ENCODE data around the gene KCNMA1.
A peak's percentile ranks its signal among the peaks of the same experiment; 100 is the strongest.

Gene KCNMA1

DNA sequence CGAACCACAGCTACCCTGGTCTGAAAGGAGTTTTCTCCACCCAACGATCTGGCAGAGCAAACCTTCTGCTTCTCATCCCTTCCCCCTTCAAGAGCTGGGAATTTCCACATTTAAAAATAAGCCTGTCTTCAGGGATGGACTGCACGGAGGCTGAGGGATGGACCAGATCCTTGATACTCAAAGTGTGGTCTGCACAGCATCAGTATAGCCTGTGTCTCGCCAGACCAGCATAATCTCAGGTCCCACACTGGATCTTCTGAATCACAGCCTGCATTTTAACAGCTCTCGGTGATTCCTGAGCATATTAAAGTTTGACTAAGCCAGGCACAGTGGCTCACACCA, 7.1 kb downstream of the KCNMA1 start:
- no peak for DNase-seq

DNA sequence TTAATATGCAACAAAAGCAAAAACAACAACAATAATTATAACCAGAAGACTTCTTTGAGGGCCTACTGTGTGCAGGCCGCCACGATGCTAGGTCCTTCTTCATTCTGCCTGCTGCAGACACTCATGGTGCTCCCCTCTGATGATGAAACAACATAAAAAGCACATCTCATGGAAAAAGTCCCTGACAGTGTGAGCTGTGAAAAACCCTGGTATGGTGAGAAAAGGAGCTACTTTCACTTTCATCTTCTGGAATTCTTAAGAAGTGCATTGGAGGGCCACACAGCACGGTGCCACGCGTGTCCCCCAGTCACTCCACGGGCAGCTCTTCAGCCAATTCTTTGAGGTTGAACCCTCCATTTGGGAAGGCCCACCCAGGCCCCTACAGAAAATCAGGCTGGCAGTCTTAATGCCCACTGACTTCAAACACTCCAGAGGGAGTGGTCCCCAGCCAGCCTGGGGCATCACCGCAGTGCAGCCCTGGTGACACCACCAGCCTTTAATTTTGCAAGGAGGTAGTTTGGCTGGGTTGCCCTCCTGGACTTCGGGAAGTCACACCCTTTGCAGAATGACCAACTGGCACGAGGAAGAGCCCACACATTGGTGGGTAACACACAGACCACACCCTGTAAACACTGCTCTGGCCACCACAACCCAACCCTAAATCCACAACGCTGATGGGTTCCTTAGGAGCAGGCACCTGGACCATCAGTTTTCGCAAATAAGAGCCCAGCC, 7.7 kb downstream of the KCNMA1 start:
- no peak for DNase-seq

DNA sequence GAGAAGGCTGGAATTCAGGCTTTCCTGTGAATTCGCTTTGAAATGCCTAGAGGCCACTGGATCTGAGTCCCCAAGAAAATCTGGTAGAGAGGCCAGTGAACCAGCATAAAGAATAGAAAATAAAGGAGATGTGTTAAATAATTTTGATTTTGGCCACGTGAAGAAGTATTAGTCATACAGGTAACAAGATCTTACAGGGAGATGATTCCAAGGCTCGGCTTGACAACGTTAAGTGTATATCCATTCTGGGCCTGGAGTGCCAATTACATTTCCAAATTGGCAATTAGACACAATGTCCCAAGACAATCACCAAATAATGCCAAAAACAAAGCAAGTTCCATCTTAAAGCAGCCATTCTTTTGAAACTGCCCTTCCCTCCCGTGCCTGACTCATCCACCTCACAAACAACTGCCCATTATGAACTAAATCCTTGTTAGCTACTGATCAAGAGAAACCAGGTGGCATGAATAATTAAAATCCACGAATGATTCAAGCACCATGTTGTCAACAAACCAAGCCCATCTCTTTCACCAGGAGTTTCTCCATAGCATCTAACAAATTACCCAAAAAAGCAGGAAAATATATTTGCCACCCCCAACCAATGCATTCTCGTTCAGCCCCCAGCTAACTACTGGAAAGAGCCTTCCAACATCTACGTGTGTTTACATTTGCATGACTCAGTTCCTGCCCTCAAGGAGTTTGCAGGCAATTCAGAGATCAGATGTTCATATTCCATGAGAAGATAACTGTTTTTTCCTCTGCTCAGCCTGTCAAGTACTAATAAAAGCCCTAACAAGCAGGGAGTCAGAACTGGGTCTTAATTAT, 8.5 kb downstream of the KCNMA1 start:
- no peak for DNase-seq

DNA sequence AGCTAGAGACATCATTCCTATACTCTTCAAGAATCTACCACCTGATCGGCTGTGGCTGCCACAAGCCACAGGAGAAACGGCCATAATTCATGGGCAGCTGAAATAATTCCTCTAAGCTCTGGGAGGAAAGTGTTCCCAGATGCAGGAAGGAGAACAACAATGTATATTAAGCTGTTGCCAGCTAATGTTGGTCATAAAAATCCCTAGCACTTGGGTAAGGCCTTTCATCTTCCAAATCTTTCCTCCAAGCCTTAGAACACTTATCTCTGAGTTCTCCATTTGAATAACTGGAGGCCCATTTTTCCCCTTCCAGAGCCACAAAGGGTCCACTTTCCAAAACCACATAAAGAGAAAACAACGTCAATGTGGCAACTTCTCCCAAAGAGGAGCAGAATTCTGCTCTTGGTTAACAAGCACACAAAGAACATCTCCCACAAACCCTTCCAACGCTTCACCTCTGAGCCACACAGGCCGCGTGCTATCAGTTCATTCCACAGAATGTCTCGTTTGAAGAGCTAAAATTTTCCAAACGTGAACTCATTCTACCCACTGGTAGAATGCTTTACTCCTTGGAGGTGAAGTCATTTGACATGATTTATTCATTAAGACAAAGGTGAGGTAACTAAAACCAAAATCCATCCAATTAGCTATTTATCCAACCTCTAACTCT, 11.2 kb downstream of the KCNMA1 start:
- no peak for DNase-seq

DNA sequence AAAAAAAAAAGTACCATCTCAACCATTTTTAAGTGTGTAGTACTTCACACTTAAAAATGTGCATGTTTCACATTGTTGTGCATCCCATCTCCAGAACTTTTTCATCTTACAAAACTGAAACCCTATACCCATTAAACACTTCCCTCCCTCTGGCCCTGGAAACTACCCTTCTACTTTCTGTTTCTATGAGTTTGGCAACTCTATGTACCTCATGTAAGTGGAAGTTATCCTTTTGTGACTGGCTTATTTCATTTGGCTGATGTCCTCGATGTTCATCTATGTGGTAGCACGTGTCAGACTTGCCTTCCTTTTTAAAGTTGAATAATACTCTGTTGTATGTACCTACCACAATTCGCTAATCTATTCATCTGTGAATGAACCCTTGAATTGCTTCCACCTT, 12.2 kb downstream of the KCNMA1 start:
- no peak for DNase-seq

DNA sequence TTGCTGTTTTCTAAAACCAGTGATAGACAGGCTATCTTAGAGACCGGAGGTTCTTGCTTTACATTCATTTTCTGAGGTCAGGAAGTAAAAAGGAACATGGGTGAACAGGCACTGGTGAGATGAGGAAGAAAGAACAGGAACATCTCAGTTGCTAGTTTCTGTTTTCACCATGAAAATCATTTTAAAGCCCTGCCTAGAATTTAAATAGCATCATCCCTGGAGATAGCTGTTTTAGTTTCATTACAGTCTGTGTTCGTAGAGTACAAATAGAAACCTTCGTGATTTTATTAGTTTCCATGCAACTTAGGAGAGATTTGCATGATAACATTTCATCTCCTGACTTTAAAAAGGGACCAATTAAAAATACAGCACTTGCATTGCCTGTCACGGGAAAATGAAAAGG, 14.7 kb downstream of the KCNMA1 start:
- peak; percentile 19 for DNase-seq

DNA sequence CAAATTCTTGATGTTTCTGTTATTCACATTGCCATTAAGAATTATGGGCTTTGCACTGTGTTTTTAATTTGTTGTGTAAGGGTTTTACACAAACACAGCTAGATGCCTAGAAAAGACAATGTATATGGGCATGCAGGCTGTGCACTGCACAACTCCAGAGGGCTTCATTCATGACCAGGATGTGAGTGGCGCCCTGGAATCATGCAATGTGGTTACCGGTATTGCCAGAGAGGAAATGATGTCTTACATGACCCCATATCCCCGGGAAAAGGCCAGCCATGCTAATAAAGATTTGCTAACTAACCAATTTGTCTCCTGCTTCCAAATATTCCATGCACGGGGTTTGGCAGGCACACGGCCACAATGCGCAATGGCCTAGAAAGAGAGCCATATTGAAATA, 16.9 kb downstream of the KCNMA1 start:
- DNase-seq: no peak

DNA sequence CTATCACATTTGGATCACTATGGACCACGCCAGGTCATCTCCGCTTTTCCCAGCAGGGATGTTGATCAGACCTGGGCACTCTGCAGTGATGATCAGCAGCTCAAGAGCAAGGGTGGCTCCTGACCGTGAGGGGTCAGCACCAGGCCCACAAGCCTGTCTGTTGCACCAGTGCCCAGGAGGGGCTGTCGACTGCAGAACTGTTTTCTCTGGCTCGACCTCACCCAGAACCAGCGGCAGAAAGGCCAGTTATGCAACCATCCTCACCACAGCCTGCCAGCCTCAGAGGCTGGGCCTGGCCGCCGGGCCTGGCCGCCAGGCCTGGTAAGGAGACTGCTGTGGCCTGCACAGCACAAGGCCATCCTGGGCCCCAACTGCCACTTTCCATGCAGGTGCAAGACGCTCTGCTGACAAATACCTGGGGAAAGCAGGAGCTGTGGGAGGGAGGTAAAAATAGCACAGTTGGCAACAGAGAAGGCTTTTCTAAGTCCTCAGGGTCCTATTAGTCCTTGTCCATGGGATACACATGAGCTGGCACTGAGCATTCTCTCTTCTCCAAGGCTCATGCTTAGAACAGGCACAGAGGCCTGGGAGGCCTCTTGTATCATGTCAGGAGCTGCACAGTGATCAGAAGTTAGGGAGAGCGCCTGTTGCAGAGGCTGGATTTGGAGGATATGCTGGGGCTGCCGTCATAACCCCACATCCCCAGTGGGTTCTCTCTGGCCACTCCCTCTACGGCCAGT, 17.5 kb downstream of the KCNMA1 start:
- no peak for DNase-seq

DNA sequence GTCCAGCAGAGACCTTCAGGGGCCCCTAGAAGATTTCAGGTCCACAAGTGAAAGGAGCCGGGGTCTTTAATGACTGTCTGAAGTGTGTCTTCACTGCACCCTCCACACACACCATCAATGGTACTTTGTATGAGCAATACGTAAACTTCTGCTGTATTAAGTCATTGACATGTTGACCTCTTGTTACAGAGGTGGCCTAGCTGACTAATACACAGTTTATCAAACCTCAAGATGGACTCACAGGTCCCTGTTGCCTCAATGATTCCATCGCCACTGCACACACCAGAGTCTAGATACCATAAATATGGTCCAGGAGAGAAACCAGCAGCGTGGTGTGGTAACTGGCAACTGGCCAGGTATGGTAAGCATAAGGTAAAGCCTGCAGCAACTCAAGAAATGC, 19.5 kb downstream of the KCNMA1 start:
- DNase-seq: no peak

DNA sequence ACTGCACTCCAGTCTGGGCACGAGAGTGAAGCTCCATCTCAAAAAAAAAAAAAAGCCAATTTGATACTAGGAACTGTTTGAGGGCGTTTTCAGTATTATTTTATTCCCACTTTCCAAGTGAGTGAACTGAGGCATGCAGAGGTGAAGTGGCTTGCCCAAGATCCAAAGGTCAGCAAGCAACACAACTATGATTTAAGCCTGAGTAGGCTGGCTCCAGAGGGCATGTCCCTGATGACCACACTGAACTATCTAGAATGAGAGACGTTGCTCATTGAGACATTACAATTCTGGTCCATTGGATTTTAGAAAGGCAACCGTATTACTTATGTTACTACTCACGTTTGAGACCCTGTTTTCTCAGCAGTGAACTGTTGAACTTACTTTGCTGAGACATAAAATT, 20.8 kb downstream of the KCNMA1 start:
- no peak for DNase-seq

DNA sequence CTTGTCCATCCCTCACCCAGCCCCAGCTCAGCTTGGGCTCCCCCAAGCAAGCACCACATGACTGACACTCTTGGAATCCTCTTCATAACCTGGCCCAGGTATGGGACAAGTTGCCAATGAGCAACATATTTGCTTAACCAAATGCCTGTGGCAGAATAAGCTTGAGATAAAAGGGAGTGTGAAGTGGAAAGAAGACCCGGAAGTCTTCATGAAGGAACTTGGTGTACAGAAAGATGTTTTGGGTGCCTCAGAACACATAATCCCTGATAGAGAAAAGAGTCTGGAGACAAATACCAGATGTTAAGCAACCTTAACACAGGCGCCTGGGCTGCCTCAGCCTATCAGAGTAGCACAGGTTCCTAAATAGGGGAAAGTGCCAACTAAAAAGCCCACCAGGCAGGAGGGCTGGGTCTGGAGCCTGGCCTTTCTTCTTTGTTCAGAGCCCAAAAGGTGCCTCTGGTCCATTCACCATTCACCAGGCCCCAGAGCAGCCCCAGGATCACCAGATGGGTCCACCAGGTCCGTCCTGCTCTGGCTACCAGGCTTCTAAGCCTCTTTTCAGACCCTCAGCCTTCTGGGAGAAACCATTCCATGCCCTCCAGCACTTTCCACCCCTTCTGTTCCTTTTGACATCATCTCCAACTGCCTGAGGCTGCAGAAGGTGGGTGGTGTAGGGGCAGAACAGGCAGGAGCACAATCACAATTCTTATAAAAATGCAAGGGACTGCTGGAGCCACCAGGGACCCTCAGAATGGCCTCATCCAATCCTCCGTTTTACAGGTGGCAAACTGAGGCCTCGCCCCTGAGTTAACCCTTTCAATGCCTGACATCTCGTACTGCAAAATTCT, 22.6 kb downstream of the KCNMA1 start:
- DNase-seq: no peak

DNA sequence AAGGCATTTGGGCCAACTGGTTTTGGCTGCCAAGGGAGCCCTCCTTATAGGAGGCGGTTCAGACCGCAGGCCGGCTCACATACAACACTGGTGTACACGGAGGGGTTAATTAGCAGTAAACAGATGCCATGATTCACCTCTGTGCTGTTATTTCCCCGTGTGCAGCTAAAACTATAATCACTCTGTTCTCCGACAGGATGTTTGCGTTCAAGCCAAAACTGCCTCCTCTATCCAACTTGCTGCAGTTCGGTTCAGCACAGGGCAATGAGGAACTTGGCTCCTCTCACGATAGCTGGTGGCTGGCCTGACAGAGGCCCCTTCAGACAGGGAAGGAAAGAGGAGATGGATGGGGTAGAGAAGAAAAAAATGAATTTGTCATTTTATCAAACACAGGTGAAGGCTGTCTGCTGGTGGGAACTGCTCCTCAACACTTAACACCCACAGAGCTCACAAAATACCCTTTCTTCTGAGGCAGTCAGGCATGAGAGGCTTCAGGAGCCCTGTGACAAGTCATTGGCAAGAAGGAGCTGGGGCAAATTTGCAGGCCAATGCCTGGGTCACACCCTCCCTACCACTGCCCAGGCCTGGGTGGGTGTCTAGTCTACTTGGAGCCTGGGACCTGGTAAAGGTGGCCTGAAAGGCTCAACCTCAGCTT, 24.0 kb downstream of the KCNMA1 start:
- no peak for DNase-seq

DNA sequence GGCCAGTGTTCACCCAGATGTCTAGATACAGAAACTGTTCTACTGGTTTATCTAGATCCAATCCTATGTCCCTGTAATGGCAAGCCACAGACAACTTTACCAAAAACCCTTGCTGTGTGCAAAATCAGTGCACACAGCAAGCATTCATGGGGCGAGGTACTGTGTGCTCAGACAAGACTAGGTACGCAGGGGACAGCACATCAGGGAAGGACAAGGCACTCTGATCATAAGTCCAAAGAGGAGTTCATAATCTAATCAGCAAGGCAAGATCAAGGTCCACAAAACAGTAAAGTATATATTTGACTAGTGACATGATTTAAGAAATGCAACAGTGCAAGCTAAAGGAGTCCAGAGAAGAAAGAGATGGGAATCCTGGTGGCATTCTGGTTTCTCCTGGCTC, 25.9 kb downstream of the KCNMA1 start:
- DNase-seq: no peak

DNA sequence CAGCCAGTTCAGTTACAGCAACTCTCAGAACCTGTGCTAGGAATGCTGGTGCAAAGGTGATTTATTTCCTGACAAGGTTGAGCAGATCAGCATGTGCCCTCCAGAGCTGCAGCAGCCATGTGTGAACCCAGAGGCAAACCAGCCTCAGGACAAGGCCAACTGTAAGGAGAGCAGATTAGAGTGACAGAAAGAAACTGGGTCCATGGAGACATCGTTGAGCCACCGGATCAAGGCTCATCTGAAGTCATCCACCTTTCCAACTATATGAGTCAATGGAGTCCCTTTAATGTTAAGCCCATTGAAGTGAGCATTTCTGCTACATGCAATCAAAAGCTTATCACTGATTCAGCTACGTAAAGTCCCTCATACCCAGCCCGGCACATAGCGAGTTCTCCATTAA, 26.4 kb downstream of the KCNMA1 start:
- DNase-seq: no peak

DNA sequence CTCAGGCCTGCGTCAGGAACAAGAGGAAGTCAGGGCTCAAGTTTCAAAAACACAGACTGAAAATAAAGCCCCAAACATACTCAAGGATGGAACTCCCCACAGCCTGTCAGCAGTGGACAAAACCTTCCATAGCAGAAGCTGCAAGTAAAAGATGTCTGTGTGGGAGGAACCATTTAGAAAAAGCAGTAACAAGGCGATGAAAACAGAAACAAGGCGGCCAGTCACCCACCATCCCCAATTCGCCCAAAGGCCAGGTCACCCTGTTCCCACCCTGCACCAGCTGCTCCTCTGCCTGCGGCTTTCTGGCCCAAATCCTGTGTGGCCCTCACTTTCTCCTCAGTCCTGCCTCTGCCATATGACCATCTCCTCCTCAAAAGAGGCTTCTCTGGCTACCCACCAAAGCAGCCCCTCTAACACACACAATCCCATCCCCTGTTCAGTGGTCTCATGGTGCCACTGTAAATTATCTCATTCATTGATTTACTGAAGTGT, 27.8 kb downstream of the KCNMA1 start:
- no peak for DNase-seq

DNA sequence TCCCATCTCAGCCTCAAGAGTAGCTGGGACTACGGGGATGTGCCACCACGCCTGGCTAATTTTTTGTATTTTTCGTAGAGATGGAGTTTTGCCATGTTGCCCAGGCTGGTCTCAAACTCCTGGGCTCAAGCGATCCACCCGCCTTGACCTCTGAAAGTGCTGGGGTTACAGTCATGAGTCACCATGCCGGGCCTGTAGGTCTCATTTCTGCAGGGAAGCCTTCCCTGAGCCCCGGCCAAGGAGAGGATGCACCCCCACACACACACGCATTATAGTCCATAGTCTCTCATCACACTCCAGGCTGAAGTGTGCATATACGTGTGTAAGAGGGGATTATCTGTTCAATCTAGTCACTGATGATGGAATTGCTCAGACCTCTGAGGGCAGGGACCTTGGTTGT, 29.3 kb downstream of the KCNMA1 start:
- DNase-seq: no peak

DNA sequence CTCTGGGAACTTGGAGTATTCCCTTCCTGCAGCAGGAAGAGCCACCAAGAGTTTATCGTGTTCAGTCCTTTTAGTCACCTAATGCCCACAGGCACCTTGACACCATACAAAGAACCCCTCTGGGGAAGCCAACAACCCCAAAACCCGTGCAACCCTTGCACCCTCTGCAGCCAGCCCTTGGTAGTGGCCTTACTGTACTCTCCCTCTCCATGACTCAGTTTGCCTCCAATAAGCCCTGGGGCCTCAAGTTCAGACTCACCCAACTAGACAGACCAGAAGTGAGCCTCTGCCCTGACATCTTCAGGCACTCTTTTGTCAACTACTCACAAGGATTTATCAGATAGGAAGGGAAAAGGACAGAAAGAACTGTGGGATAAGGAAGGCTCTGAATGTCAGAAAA, 30.9 kb downstream of the KCNMA1 start:
- no peak for DNase-seq

DNA sequence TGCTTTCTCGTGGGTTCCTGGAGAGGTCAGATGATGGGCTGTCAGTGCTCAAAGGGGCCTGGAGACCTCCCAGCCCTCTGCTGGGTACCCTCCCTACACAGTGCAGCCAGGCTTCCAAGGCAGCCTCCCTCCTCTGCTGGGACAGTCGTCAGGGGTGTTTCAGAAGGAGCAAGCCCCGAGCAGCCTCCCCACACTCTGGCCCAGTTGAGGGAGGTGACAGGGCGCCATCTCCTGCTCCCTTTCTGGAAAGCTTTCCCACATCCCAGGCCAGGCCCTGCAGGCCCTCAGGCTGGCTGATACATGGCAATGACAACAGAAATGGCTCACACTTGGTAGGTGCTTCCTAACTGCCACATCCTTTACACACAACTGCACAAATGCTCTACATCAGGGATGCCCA, 32.1 kb downstream of the KCNMA1 start:
- DNase-seq: no peak

DNA sequence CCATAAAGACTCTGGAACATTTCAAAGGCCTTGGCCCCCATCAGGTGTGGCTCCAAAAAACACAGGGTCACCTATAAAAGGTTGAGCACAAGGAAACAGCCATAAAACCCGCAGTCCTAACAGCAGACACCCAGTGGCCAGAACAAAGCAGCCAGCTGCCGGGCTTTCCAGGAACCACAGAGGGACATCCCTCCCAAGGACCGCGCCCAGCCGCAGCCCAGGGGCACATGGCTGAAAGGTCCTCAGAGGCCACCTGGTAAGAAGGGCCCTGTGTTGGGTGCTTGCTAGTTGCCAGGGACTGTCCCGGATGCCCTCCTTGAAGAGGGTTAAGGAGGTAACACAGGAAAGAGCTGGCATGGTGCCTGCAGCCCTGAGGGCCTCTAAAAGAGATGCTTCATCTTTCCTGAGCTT, 32.7 kb downstream of the KCNMA1 start:
- DNase-seq: no peak

DNA sequence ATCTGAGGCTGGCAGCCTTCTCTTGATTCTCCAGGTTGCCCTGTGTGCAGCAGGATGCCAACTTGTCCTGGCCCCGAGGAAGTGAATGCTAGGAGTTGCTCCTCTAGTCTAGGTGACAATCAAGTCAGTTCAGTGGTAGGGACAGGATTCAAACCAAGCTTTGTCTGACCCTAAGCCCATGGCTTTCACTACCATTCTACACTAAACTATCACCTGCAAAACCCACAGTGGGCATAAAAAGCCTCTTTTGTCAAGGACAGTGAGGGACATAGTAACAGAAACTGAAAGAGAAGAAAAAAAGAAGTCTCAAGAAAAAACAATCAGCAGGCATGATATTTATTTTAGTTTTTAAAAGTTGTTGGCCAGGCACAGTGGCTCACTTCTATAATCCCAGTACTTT, 33.5 kb downstream of the KCNMA1 start:
- no peak for DNase-seq

DNA sequence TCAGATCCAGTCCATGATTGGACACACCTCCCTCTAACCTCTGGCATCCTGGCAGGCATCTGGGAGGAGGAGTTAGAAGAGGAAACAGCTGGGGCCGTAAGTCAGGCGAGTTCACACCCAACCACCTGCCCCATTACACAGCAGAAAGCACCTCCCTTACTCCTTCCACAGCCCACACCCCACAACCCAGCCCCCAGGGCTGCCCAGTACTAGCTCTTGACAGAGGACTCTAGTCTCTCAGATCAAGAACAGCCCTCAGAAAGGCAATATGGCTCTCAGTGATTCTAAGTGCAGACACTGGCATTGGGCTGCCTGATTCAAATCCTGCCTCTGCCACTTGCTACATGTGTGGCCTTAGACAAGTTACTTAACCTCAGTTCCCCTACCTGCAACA, 34.1 kb downstream of the KCNMA1 start:
- peak; percentile 13 for DNase-seq

Measured in GDM1 (cell line).